Prostate gland (tissue), 2 donors: Measurements from ENCODE around the gene WSB1. TPM values are rescaled to one million over a fixed set of nuclear protein-coding genes. Genes with fewer than 3 reads are reported as not detected.
"Not testable (repeated sequence)": the region's sequence is repeated elsewhere in the genome, so short reads cannot be mapped to it uniquely, and the experiment has no call there.

Experiments
- DNase-seq: peaks from one replicate; pipeline ENCODE4 v3.0.0-alpha.2; 2019; ENCODE audit warnings: low spot score
- H3K27ac ChIP-seq, 2 donors: fragments of 200-600 bp; sonication (generic); 2 replicates each; pipeline ENCODE4 v1.5.1; 2017 to 2019
- H3K27me3 ChIP-seq: fragments of 200-600 bp; sonication (generic); replicated peaks from 2 replicates; pipeline ENCODE4 v1.5.1; 2019; ENCODE audit not compliant: insufficient read depth
- H3K36me3 ChIP-seq, 2 donors: fragments of 200-600 bp; sonication (generic); 1 replicate in 1 of 2; 2 replicates in 1 of 2; pipeline versions ENCODE4 v1.5.1 to v1.8.1; 2017 to 2019
- H3K4me1 ChIP-seq: fragments of 200-600 bp; sonication (generic); replicated peaks from 2 replicates; pipeline ENCODE4 v1.5.1; 2019
- H3K4me3 ChIP-seq, 2 donors: fragments of 200-600 bp; sonication (generic); 2 replicates each; pipeline ENCODE4 v1.5.1; 2017 to 2019
- H3K9me3 ChIP-seq: fragments of 200-600 bp; sonication (generic); 2 replicates; pipeline ENCODE4 v1.5.1; 2017
- CTCF ChIP-seq, 4 experiments: fragments of 200-600 bp in 2 of 4; fragments of 450-650 bp in 2 of 4; sonication (generic) in 2 of 4; IDR thresholded peaks; 1 replicate in 3 of 4; 2 replicates in 1 of 4; pipeline ENCODE4 v1.5.1; 2016 to 2019; ENCODE audit warnings: antibody characterized with exemption in 4 of 4, mild to moderate bottlenecking in 2 of 4, moderate library complexity in 2 of 4
- POLR2A ChIP-seq: fragments of 450-650 bp; IDR thresholded peaks from one replicate; pipeline ENCODE4 v1.6.1; 2016; ENCODE audit warnings: antibody characterized with exemption, mild to moderate bottlenecking
- POLR2AphosphoS5 ChIP-seq: sonication (generic); formaldehyde crosslinking; IDR thresholded peaks from one replicate; pipeline ENCODE4 v1.6.1; 2017; ENCODE audit warnings: antibody characterized with exemption
- WGBS: methylation state at CpG from one replicate; pipeline ENCODE4 v1.1.5; 2018; 5-methylcytosine and 5-hydroxymethylcytosine counted together
- intact Hi-C: fragments of 100-400 bp; cut with DNase I; formaldehyde crosslinking; loops from one replicate; pipeline ENCODE4 v1.14.2; 2022
- total RNA-seq, 2 donors: library from RNA; depleted of rRNA; stranded (reverse); fragments of >200 nt; gene quantifications; one replicate each; pipeline ENCODE4 v1.1.0, GENCODE V29; 2016

The WSB1 gene
- total RNA-seq, 2 donors from 2014 or later = 45.7 to 116 TPM

GRCh38 chr17:27266228-27266627 is 27.7 kb upstream of the WSB1 start:
- intact Hi-C loops = no loop called here
- WGBS = 82% methylated on average over 1 of the region's 1 CpG
- Histone ChIP-seq H3K4me1 (no peaks in the 10 kb centered on the region), H3K9me3 (no peaks in the 10 kb centered on the region), H3K27ac (no peak overlapping the region), H3K4me3 (no peak overlapping the region), H3K27me3 (no peaks in the 10 kb centered on the region), H3K36me3 (no peaks in the 10 kb centered on the region)
- DNase-seq = no peak
- TF ChIP-seq POLR2A (no peak), CTCF (IDR thresholded peaks at IDR 0.05) (no peak), POLR2AphosphoS5 (no peak)

GRCh38 chr17:27268394-27269085 is 25.4 kb upstream of the WSB1 start:
- Histone ChIP-seq H3K27ac (no peak overlapping the region), H3K4me3 (no peak overlapping the region), H3K4me1 (no peaks in the 10 kb centered on the region), H3K36me3 (no peaks in the 10 kb centered on the region), H3K9me3 (no peaks in the 10 kb centered on the region), H3K27me3 (no peaks in the 10 kb centered on the region)
- 62% methylated on average over 6 of the region's 6 CpGs for WGBS
- TF ChIP-seq POLR2A (no peak), CTCF (IDR thresholded peaks at IDR 0.05) (no peak), POLR2AphosphoS5 (no peak)
- DNase-seq = no peak
- intact Hi-C loops = no loop called here

GRCh38 chr17:27269201-27269600 is 24.7 kb upstream of the WSB1 start:
- TF ChIP-seq POLR2A = no peak
- no peak for TF ChIP-seq POLR2AphosphoS5
- no peak for TF ChIP-seq CTCF (IDR thresholded peaks at IDR 0.05)
- no peaks in the 10 kb centered on the region for H3K27me3 ChIP-seq
- intact Hi-C loops = no loop called here
- no peak overlapping the region for H3K4me3 ChIP-seq
- H3K27ac ChIP-seq = no peak overlapping the region
- 95% methylated on average over 1 of the region's 1 CpG for WGBS
- no peaks in the 10 kb centered on the region for H3K36me3 ChIP-seq
- no peaks in the 10 kb centered on the region for H3K4me1 ChIP-seq
- no peaks in the 10 kb centered on the region for H3K9me3 ChIP-seq
- DNase-seq = no peak

GRCh38 chr17:27269974-27270373 is 23.9 kb upstream of the WSB1 start:
- TF ChIP-seq POLR2A (no peak), POLR2AphosphoS5 (no peak), CTCF (IDR thresholded peaks at IDR 0.05) (no peak)
- H3K4me3 ChIP-seq = no peak overlapping the region
- intact Hi-C loops = no loop called here
- no peaks in the 10 kb centered on the region for H3K9me3 ChIP-seq
- no peaks in the 10 kb centered on the region for H3K4me1 ChIP-seq
- no peak overlapping the region for H3K27ac ChIP-seq
- no peak for DNase-seq
- H3K36me3 ChIP-seq = no peaks in the 10 kb centered on the region
- no peaks in the 10 kb centered on the region for H3K27me3 ChIP-seq
- 57% methylated on average over 7 of the region's 7 CpGs for WGBS

- WGBS = 76% methylated on average over 14 of the region's 14 CpGs
- no peak overlapping the region for H3K4me3 ChIP-seq
- no peaks in the 10 kb centered on the region for H3K9me3 ChIP-seq
- H3K36me3 ChIP-seq = no peaks in the 10 kb centered on the region
- H3K4me1 ChIP-seq = no peaks in the 10 kb centered on the region
- H3K27me3 ChIP-seq = no peaks in the 10 kb centered on the region
- TF ChIP-seq POLR2A (no peak), CTCF (IDR thresholded peaks at IDR 0.05) (no peak), POLR2AphosphoS5 (no peak)
- intact Hi-C loops = no loop called here
- DNase-seq = no peak
- H3K27ac ChIP-seq = no peak overlapping the region
These were observed 17.2 kb upstream of the WSB1 start for GRCh38 chr17:27276653-27277156.

GRCh38 chr17:27279132-27279531 is 14.8 kb upstream of the WSB1 start:
- H3K9me3 ChIP-seq, H3K4me1 ChIP-seq, H3K27me3 ChIP-seq, H3K36me3 ChIP-seq, H3K27ac ChIP-seq, intact Hi-C loops, H3K4me3 ChIP-seq, DNase-seq: not testable (repeated sequence)
- 95% methylated on average over 3 of the region's 3 CpGs for WGBS
